SU-DHL-6 (cell line): Measurements from ENCODE around the gene ALK.

Experiments used
- H2AFZ ChIP-seq: fragments of 200-600 bp; sonication (generic); 2 replicates; pipeline ENCODE4 v1.6.1; 2014; ENCODE audit warnings: low read depth, mild to moderate bottlenecking, moderate library complexity, mixed read lengths, antibody characterized with exemption, low read length; ENCODE audit not compliant: severe bottlenecking
- H3F3A ChIP-seq: fragments of 200-600 bp; shearing (Covaris generic); 2 replicates; pipeline ENCODE4 v1.6.0; 2016; ENCODE audit warnings: antibody characterized with exemption, mild to moderate bottlenecking; ENCODE audit not compliant: insufficient read depth
- H3K27ac ChIP-seq: fragments of 200-600 bp; sonication (generic); 2 replicates; pipeline ENCODE4 v1.5.1; 2016; ENCODE audit warnings: low read depth, mild to moderate bottlenecking, low read length, moderate library complexity, mixed read lengths
- H3K27me3 ChIP-seq: fragments of 200-600 bp; sonication (generic), shearing (Covaris generic); 2 replicates; pipeline ENCODE4 v1.6.0; 2014; ENCODE audit warnings: mild to moderate bottlenecking, low read length
- H3K36me3 ChIP-seq: fragments of 200-600 bp; sonication (generic); 2 replicates; pipeline ENCODE4 v1.6.1; 2014; ENCODE audit warnings: mild to moderate bottlenecking, low read length, mixed read lengths
- H3K4me2 ChIP-seq: fragments of 300-600, 200-600 bp; shearing (Covaris generic), sonication (generic); 2 replicates; pipeline ENCODE4 v1.6.0; 2014; ENCODE audit warnings: low read length, low read depth, mild to moderate bottlenecking; ENCODE audit not compliant: poor library complexity, severe bottlenecking
- H3K4me3 ChIP-seq: fragments of 200-600 bp; sonication (generic); 2 replicates; pipeline ENCODE4 v1.5.1; 2014; ENCODE audit warnings: antibody characterized with exemption, low read length, mild to moderate bottlenecking, mixed read lengths; ENCODE audit not compliant: insufficient read depth, poor library complexity, severe bottlenecking
- H3K79me2 ChIP-seq: fragments of 200-600 bp; sonication (generic); 2 replicates; pipeline ENCODE4 v1.6.1; 2014; ENCODE audit warnings: mild to moderate bottlenecking, low read length, moderate library complexity; ENCODE audit not compliant: insufficient read depth
- H3K9ac ChIP-seq: fragments of 200-600 bp; sonication (generic); 2 replicates; pipeline ENCODE4 v1.7.0; 2014; ENCODE audit warnings: mild to moderate bottlenecking, low read length
- H3K9me2 ChIP-seq: fragments of 200-600 bp; sonication (generic); replicated peaks from 2 replicates; pipeline ENCODE4 v1.6.1; 2014; ENCODE audit warnings: low read length; ENCODE audit not compliant: insufficient read depth
- H3K9me3 ChIP-seq: fragments of 200-600 bp; sonication (generic); 2 replicates; pipeline ENCODE4 v1.6.1; 2014; ENCODE audit warnings: low read length, mixed read lengths; ENCODE audit not compliant: insufficient read depth
- H4K20me1 ChIP-seq: fragments of 200-600 bp; sonication (generic); 2 replicates; pipeline ENCODE4 v1.6.1; 2014; ENCODE audit warnings: low read depth, mild to moderate bottlenecking, antibody characterized with exemption, low read length, moderate library complexity, mixed read lengths
- EZH2phosphoT487 ChIP-seq: fragments of 200-600 bp; sonication (generic), shearing (Covaris generic); conservative IDR thresholded peaks from 2 replicates; pipeline ENCODE4 v1.6.1; 2018; ENCODE audit warnings: mild to moderate bottlenecking, antibody characterized with exemption, low read length, moderate library complexity, mixed read lengths
- TF ChIP-seq, protein P1 (sequence below): fragments of 200-600 bp; sonication (generic); IDR thresholded peaks from one replicate; pipeline ENCODE4 v1.5.1; 2017; ENCODE audit warnings: antibody characterized with exemption, mild to moderate bottlenecking, low read length, moderate library complexity; ENCODE audit not compliant: insufficient read depth, poor library complexity, severe bottlenecking

ALK gene

GRCh38 chr2:29290293-29291047, 630.9 kb downstream of the ALK start:
- H3K4me2 ChIP-seq, result no peak overlapping the region
- no peak overlapping the region for H3K27ac ChIP-seq
- H3K27me3 ChIP-seq, result no peaks in the 10 kb centered on the region
- H3K79me2 ChIP-seq, result no peaks in the 10 kb centered on the region
- no peak overlapping the region for H2AFZ ChIP-seq
- H3K9ac ChIP-seq, result no peak overlapping the region
- no peaks in the 10 kb centered on the region for H3K36me3 ChIP-seq
- no peak overlapping the region for H3K4me3 ChIP-seq
- no peak for TF ChIP-seq EZH2phosphoT487
- TF ChIP-seq, protein P1, sequence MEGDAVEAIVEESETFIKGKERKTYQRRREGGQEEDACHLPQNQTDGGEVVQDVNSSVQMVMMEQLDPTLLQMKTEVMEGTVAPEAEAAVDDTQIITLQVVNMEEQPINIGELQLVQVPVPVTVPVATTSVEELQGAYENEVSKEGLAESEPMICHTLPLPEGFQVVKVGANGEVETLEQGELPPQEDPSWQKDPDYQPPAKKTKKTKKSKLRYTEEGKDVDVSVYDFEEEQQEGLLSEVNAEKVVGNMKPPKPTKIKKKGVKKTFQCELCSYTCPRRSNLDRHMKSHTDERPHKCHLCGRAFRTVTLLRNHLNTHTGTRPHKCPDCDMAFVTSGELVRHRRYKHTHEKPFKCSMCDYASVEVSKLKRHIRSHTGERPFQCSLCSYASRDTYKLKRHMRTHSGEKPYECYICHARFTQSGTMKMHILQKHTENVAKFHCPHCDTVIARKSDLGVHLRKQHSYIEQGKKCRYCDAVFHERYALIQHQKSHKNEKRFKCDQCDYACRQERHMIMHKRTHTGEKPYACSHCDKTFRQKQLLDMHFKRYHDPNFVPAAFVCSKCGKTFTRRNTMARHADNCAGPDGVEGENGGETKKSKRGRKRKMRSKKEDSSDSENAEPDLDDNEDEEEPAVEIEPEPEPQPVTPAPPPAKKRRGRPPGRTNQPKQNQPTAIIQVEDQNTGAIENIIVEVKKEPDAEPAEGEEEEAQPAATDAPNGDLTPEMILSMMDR, result no peak
- no peaks in the 10 kb centered on the region for H3K9me3 ChIP-seq
- H3K9me2 ChIP-seq, result no peaks in the 10 kb centered on the region
- no peaks in the 10 kb centered on the region for H4K20me1 ChIP-seq
- no peaks in the 10 kb centered on the region for H3F3A ChIP-seq

DNA sequence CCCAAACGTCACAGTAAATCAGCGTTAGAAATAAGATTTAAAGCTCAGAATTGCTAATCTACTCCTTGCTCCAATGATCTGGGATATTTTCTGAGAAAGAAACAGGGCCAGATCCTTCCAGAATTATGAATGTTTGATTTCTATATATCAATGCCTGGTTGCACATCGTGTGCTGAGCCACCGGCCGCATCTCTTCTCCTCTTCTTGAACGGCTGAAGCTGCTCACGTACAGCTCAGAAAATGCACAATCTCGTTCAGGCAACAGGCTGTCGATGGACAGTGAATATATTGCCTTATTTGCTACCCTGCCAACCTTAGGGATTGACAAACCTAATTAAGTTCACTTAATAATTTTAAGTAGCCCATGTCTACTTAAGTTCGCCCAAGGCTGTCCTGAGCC, 636.7 kb downstream of the ALK start:
- Histone ChIP-seq H3K9ac (no peak overlapping the region), H3K4me2 (no peak overlapping the region), H3K79me2 (no peaks in the 10 kb centered on the region), H3K9me3 (no peaks in the 10 kb centered on the region), H3K4me3 (no peak overlapping the region), H3K36me3 (no peaks in the 10 kb centered on the region), H3F3A (no peaks in the 10 kb centered on the region), H3K27me3 (no peaks in the 10 kb centered on the region), H2AFZ (no peak overlapping the region), H3K27ac (no peak overlapping the region), H3K9me2 (no peaks in the 10 kb centered on the region), H4K20me1 (no peaks in the 10 kb centered on the region)
- TF ChIP-seq, protein P1, result no peak
- TF ChIP-seq EZH2phosphoT487, result no peak

GRCh38 chr2:29281916-29282247, 639.5 kb downstream of the ALK start:
- no peaks in the 10 kb centered on the region for H3K36me3 ChIP-seq
- H3K79me2 ChIP-seq, result no peaks in the 10 kb centered on the region
- H3K4me3 ChIP-seq, result no peak overlapping the region
- TF ChIP-seq, protein P1, result no peak
- no peak for TF ChIP-seq EZH2phosphoT487
- no peaks in the 10 kb centered on the region for H3K27me3 ChIP-seq
- H3K9me2 ChIP-seq, result no peaks in the 10 kb centered on the region
- H3K9me3 ChIP-seq, result no peaks in the 10 kb centered on the region
- no peak overlapping the region for H3K4me2 ChIP-seq
- no peak overlapping the region for H3K9ac ChIP-seq
- no peaks in the 10 kb centered on the region for H4K20me1 ChIP-seq
- H2AFZ ChIP-seq, result no peak overlapping the region
- H3F3A ChIP-seq, result no peaks in the 10 kb centered on the region
- no peak overlapping the region for H3K27ac ChIP-seq
